Mesenchymal stem cell (in vitro differentiated cells and primary cell): ENCODE results near the gene FEN1.

Experiments
- DNase-seq: peaks from one replicate; pipeline ENCODE4 v3.0.0-alpha.2; 2013
- H2AFZ ChIP-seq: one replicate; pipeline ENCODE4 v1.6.1; 2013; ENCODE audit warnings: low read depth, mild to moderate bottlenecking, control low read depth, inconsistent platforms, low read length, moderate library complexity
- H2AK5ac ChIP-seq: 2 replicates; pipeline ENCODE4 v1.6.1; 2013; ENCODE audit warnings: low read length, moderate library complexity, mild to moderate bottlenecking, inconsistent platforms; ENCODE audit not compliant: severe bottlenecking
- H2BK120ac ChIP-seq: one replicate; pipeline ENCODE4 v1.6.1; 2013; ENCODE audit warnings: low read depth, mild to moderate bottlenecking, inconsistent platforms, low read length, moderate library complexity
- H2BK12ac ChIP-seq, 2 experiments: one replicate each; pipeline ENCODE4 v1.6.1; 2013; ENCODE audit warnings: inconsistent platforms in 2 of 2, low read length in 2 of 2, mild to moderate bottlenecking in 2 of 2, moderate library complexity in 2 of 2, control low read depth in 1 of 2
- H2BK15ac ChIP-seq: one replicate; pipeline ENCODE4 v1.6.1; 2013; ENCODE audit warnings: mild to moderate bottlenecking, low read depth, inconsistent platforms; ENCODE audit not compliant: poor library complexity, severe bottlenecking
- H2BK5ac ChIP-seq: 2 replicates; pipeline ENCODE4 v1.6.1; 2013; ENCODE audit warnings: low read depth, mild to moderate bottlenecking, low read length, control low read depth, inconsistent platforms; ENCODE audit not compliant: poor library complexity, severe bottlenecking
- H3K14ac ChIP-seq, 2 experiments: one replicate each; pipeline ENCODE4 v1.6.1; 2013; ENCODE audit warnings: inconsistent platforms in 2 of 2, low read length in 2 of 2, control low read depth in 1 of 2, mild to moderate bottlenecking in 1 of 2, moderate library complexity in 1 of 2
- H3K18ac ChIP-seq, 2 experiments: one replicate each; pipeline ENCODE4 v1.6.1; 2013; ENCODE audit warnings: inconsistent platforms in 2 of 2, low read length in 2 of 2, control low read depth in 1 of 2, low read depth in 1 of 2, mild to moderate bottlenecking in 1 of 2
- H3K23ac ChIP-seq, 2 experiments: one replicate each; pipeline ENCODE4 v1.6.1; 2013; ENCODE audit warnings: inconsistent platforms in 2 of 2, low read length in 2 of 2, mild to moderate bottlenecking in 2 of 2, moderate library complexity in 2 of 2, control low read depth in 1 of 2
- H3K27ac ChIP-seq: 2 replicates; pipeline ENCODE4 v1.5.1; 2013; ENCODE audit warnings: mild to moderate bottlenecking, moderate library complexity, low read length, control low read depth, inconsistent platforms; ENCODE audit not compliant: poor library complexity, severe bottlenecking
- H3K27me3 ChIP-seq, 2 experiments: 2 replicates each; pipeline versions ENCODE4 v1.6.1 to v1.7.0; 2013; ENCODE audit warnings: low read length in 2 of 2, mild to moderate bottlenecking in 2 of 2, moderate library complexity in 2 of 2, control low read depth in 1 of 2, inconsistent platforms in 1 of 2; ENCODE audit not compliant: control insufficient read depth in 1 of 2, insufficient read depth in 1 of 2
- H3K36me3 ChIP-seq, 2 experiments: 2 replicates each; pipeline versions ENCODE4 v1.6.1 to v1.7.0; 2013; ENCODE audit warnings: low read length in 2 of 2, control low read depth in 1 of 2, inconsistent platforms in 1 of 2, low read depth in 1 of 2, mild to moderate bottlenecking in 1 of 2; ENCODE audit not compliant: insufficient read depth in 2 of 2, control insufficient read depth in 1 of 2
- H3K4ac ChIP-seq, 2 experiments: one replicate each; pipeline ENCODE4 v1.6.1; 2013; ENCODE audit warnings: inconsistent platforms in 2 of 2, low read length in 2 of 2, mild to moderate bottlenecking in 2 of 2, moderate library complexity in 2 of 2, control low read depth in 1 of 2, low read depth in 1 of 2
- H3K4me1 ChIP-seq: 2 replicates; pipeline ENCODE4 v1.6.1; 2013; ENCODE audit warnings: low read depth, low read length, control low read depth; ENCODE audit not compliant: control insufficient read depth, insufficient read depth
- H3K4me2 ChIP-seq: 2 replicates; pipeline ENCODE4 v1.6.1; 2013; ENCODE audit warnings: low read length, mild to moderate bottlenecking, inconsistent platforms; ENCODE audit not compliant: poor library complexity, severe bottlenecking
- H3K4me3 ChIP-seq, 2 experiments: 2 replicates each; pipeline versions ENCODE4 v1.5.1 to v1.7.0; 2013; ENCODE audit warnings: low read length in 2 of 2, mild to moderate bottlenecking in 2 of 2, control low read depth in 1 of 2, low read depth in 1 of 2; ENCODE audit not compliant: insufficient read depth in 1 of 2
- H3K79me1 ChIP-seq: replicated peaks from 2 replicates; pipeline ENCODE4 v1.6.1; 2013; ENCODE audit warnings: mild to moderate bottlenecking, control low read depth, low read length, inconsistent platforms; ENCODE audit not compliant: poor library complexity, severe bottlenecking
- H3K9ac ChIP-seq: 2 replicates; pipeline ENCODE4 v1.7.0; 2013; ENCODE audit warnings: mild to moderate bottlenecking, low read length, moderate library complexity
- H3K9me3 ChIP-seq: 2 replicates; pipeline ENCODE4 v1.7.0; 2013; ENCODE audit warnings: mild to moderate bottlenecking, low read length; ENCODE audit not compliant: control insufficient read depth
- H4K8ac ChIP-seq: one replicate; pipeline ENCODE4 v1.6.1; 2013; ENCODE audit warnings: inconsistent platforms, mild to moderate bottlenecking, low read length, moderate library complexity
- H4K91ac ChIP-seq: one replicate; pipeline ENCODE4 v1.6.1; 2013; ENCODE audit warnings: mild to moderate bottlenecking, low read length, inconsistent platforms
- WGBS: methylation state at CpG from one replicate; pipeline ENCODE4 v1.1.7; 2013; ENCODE audit warnings: mixed read lengths; 5-methylcytosine and 5-hydroxymethylcytosine counted together

The FEN1 gene

GRCh38 chr11:61815790-61816735 lies 23.4 kb downstream of the FEN1 start:
- Histone ChIP-seq H2BK120ac (peak overlapping the region; percentile 90), H3K9me3 (no peaks in the 10 kb centered on the region), H2AFZ (no peak overlapping the region), H3K27me3 (no peaks in the 10 kb centered on the region), H3K18ac (peak overlapping the region; percentile 98 to 99), H3K36me3 (peaks cover 21 to 25% of the 10 kb centered on the region in 2 experiments), H3K9ac (peak overlapping the region; percentile 97), H2BK12ac (peak overlapping the region; percentile 51 to 79), H3K4me3 (peak overlapping the region; percentile 74 to 92), H2BK5ac (peak overlapping the region; percentile 77), H2AK5ac (peak overlapping the region; percentile 17), H3K14ac (peak overlapping the region in 1 of 2 experiments; percentile 99), H3K79me1 (peaks cover 15% of the 10 kb centered on the region), H4K8ac (peak overlapping the region; percentile 98), H3K23ac (peak overlapping the region; percentile 51 to 90), H3K4ac (peak overlapping the region; percentile 95 to 99), H3K4me1 (peaks cover 9% of the 10 kb centered on the region), H3K27ac (peak overlapping the region; percentile 82), H4K91ac (peak overlapping the region; percentile 99), H2BK15ac (peak overlapping the region; percentile 83), H3K4me2 (peak overlapping the region; percentile 85)
- peak; percentile 80 for DNase-seq
- WGBS: under 1% methylated on average over 68 of the region's 69 CpGs

DNA sequence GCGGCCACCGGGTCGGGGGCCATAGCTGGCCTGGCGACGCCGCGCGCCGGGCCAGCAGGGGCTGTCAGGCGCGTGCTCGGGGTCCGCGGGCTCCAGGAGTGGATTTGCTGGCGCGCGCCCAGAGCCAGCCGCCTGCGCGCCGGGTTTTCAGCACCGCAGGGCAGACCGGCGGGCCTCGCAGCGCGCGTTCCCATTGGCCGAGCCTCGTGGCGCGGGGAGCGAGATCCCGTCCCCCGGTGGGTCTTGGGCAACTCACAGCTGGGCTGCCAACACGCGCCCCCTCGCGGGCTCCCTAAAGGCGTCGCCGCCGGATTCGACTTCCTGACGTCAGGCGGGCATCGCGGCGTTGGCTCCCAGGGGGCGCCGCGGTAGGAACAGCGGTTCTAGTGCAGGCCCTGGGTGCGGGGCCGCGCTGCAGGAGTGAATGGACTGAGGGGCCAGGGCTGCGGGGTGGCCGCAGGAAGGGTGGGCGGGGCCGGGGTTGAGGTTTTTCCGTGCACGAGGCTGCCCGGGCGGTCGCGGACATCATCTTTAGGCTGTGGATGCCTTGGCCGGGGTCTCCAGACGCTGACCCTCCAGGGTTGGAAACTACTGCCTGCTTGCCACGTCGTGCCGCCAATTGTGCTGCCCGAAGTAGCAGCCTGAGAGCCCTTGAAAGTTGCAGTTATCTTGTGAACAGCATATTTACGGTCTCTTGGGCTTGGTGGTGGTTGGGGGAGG lies 24.2 kb downstream of the FEN1 start, which contains the start of gene FADS1:
TSS of gene FADS1 (minus strand) at position 268 of the 720 bp plus-strand sequence. CDS start at position 194, 74 bp downstream.
- H2AFZ ChIP-seq: no peak within 1 kb of the TSS
- H2BK120ac ChIP-seq: peak within 1 kb of the TSS; percentile 90
- peak within 1 kb of the TSS; percentile 77 for H2BK5ac ChIP-seq
- H2AK5ac ChIP-seq: peak within 1 kb of the TSS; percentile 84
- peak within 1 kb of the TSS; percentile 95 to 99 for H3K4ac ChIP-seq
- H3K27me3 ChIP-seq: no peaks in the 10 kb centered on the region
- DNase-seq: peak; percentile 98
- H3K9me3 ChIP-seq: no peaks in the 10 kb centered on the region
- H3K4me3 ChIP-seq: peak within 1 kb of the TSS; percentile 74 to 92
- H3K36me3 ChIP-seq: peaks cover 14 to 17% of the 10 kb centered on the region in 2 experiments
- peak within 1 kb of the TSS; percentile 85 for H3K4me2 ChIP-seq
- peak within 1 kb of the TSS; percentile 28 to 99 for H3K14ac ChIP-seq
- H3K23ac ChIP-seq: peak within 1 kb of the TSS; percentile 51 to 90
- H2BK12ac ChIP-seq: peak within 1 kb of the TSS; percentile 71 to 79
- peaks cover 9% of the 10 kb centered on the region for H3K4me1 ChIP-seq
- H2BK15ac ChIP-seq: peak within 1 kb of the TSS; percentile 94
- H3K9ac ChIP-seq: peak within 1 kb of the TSS; percentile 97
- peak within 1 kb of the TSS; percentile 98 for H4K8ac ChIP-seq
- H3K79me1 ChIP-seq: peaks cover 13% of the 10 kb centered on the region
- H3K18ac ChIP-seq: peak within 1 kb of the TSS; percentile 98 to 99
- peak within 1 kb of the TSS; percentile 99 for H4K91ac ChIP-seq
- WGBS: under 1% methylated on average over 71 of the region's 73 CpGs
- peak within 1 kb of the TSS; percentile 83 for H3K27ac ChIP-seq

DNA sequence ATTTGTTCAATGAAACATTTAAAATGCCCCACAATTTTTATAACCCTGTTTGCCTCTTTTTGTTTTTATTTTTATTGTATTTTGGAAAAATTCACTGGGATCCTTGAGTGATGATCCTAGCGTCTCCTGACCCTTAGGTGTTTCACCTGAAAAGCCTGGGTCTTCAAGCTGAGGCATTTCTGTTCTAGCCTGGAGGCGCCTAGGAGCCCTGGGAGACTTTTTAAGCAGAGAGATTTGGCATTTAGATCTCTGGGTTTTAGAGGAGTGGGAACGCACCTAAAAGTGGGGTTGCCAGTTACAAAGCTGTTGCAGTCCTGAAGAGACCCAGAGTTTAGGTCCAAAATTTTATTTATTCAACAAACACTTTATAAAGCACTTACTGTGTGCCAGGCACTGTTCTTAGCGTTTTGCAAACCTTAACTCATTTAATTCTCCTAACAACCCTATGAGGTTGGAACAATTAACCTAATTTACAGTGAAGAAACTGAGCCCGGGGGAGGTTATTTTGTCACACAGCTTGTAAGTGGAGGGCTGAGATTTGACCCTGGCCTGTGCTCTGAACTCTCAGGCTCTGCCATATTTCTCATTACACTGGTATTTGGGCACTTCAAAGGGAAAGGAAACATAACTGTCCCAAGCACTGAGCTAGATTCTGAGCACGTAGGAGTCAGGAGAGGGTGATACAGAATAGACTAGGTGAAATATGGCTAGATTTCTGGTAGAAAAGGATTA lies 24.9 kb downstream of the FEN1 start:
- no peak overlapping the region for H2AFZ ChIP-seq
- peaks cover 7 to 9% of the 10 kb centered on the region in 2 experiments for H3K36me3 ChIP-seq
- peak overlapping the region; percentile 84 for H2AK5ac ChIP-seq
- peak overlapping the region; percentile 97 for H3K9ac ChIP-seq
- H3K79me1 ChIP-seq: peaks cover 12% of the 10 kb centered on the region
- no peaks in the 10 kb centered on the region for H3K9me3 ChIP-seq
- H3K18ac ChIP-seq: peak overlapping the region; percentile 89 to 96
- H3K4me2 ChIP-seq: peak overlapping the region; percentile 85
- no peak overlapping the region for H2BK12ac ChIP-seq
- peak overlapping the region; percentile 54 for H2BK15ac ChIP-seq
- H3K4me1 ChIP-seq: peaks cover 9% of the 10 kb centered on the region
- no peak overlapping the region for H3K23ac ChIP-seq
- no peak overlapping the region for H4K91ac ChIP-seq
- H4K8ac ChIP-seq: no peak overlapping the region
- no peak overlapping the region for H2BK5ac ChIP-seq
- H3K14ac ChIP-seq: peak overlapping the region in 1 of 2 experiments; percentile 28
- H3K27ac ChIP-seq: peak overlapping the region; percentile 83
- H3K4ac ChIP-seq: no peak overlapping the region
- peak overlapping the region; percentile 81 for H2BK120ac ChIP-seq
- peak overlapping the region in 1 of 2 experiments; percentile 92 for H3K4me3 ChIP-seq
- no peak for DNase-seq
- no peaks in the 10 kb centered on the region for H3K27me3 ChIP-seq
- WGBS: 53% methylated on average over 5 of the region's 6 CpGs
